Stimulated activated CD4-positive, alpha-beta T cell treated with anti-CD3 and anti-CD28 coated beads, Interleukin-2, amount 100 ng/mL, for 24 hours (primary cell): ENCODE measurements around the gene B3GAT3.
A peak's percentile ranks its signal among the peaks of the same experiment; 100 is the strongest.
"Not testable (repeated sequence)": the region's sequence is repeated elsewhere in the genome, so short reads cannot be mapped to it uniquely, and the experiment has no call there.

Source experiments
- DNase-seq, 2 donors: peaks; one replicate each; pipeline ENCODE4 v3.0.0-alpha.2; 2020

B3GAT3 gene

GRCh38 chr11:62603776-62604299 lies 17.9 kb downstream of the B3GAT3 start:
- DNase-seq = no peak

GRCh38 chr11:62603072-62603408 lies 18.7 kb downstream of the B3GAT3 start:
- no peak for DNase-seq

GRCh38 chr11:62602141-62603071 lies 19.4 kb downstream of the B3GAT3 start:
- peak in 1 of 2 donors; percentile 44 for DNase-seq

- DNase-seq = peak; percentile 100
These were observed 20.2 kb downstream of the B3GAT3 start, which contains the start of gene MTA2 for GRCh38 chr11:62601372-62602140. Gene MTA2 (minus strand): TSS chr11:62601865. CDS start chr11:62601450, 415 bp downstream.

- DNase-seq = peak; percentile 67
These were observed 20.7 kb downstream of the B3GAT3 start for GRCh38 chr11:62601122-62601371.

- DNase-seq = no peak
These were observed 21.2 kb downstream of the B3GAT3 start for GRCh38 chr11:62600367-62601121.

GRCh38 chr11:62599901-62600300 lies 21.9 kb downstream of the B3GAT3 start:
- DNase-seq = peak in 1 of 2 donors; percentile 34

- peak; percentile 93 to 96 for DNase-seq
These were observed 22.6 kb downstream of the B3GAT3 start for GRCh38 chr11:62599069-62599696.

GRCh38 chr11:62595124-62595523 lies 26.7 kb downstream of the B3GAT3 start:
- no peak for DNase-seq

GRCh38 chr11:62593434-62594044 lies 28.2 kb downstream of the B3GAT3 start:
- peak; percentile 82 to 83 for DNase-seq

GRCh38 chr11:62592989-62593421 lies 28.8 kb downstream of the B3GAT3 start:
- DNase-seq = no peak

GRCh38 chr11:62592146-62592815 lies 29.5 kb downstream of the B3GAT3 start:
- no peak for DNase-seq

GRCh38 chr11:62591448-62592145 lies 30.2 kb downstream of the B3GAT3 start, which contains the start of gene TUT1:
Gene TUT1 (minus strand): TSS chr11:62591523. CDS start chr11:62591485, 38 bp downstream.
- peak; percentile 93 to 94 for DNase-seq

- DNase-seq = peak in 1 of 2 donors; percentile 38
These were observed 32.7 kb downstream of the B3GAT3 start for GRCh38 chr11:62588966-62589637.

GRCh38 chr11:62585356-62585755 lies 36.4 kb downstream of the B3GAT3 start:
- not testable (repeated sequence) for DNase-seq

GRCh38 chr11:62581735-62582134 lies 40.1 kb downstream of the B3GAT3 start:
- not testable (repeated sequence) for DNase-seq

GRCh38 chr11:62580959-62581715 lies 40.6 kb downstream of the B3GAT3 start:
- no peak for DNase-seq

- no peak for DNase-seq
These were observed 42.5 kb downstream of the B3GAT3 start for GRCh38 chr11:62579252-62579651.

- no peak for DNase-seq
These were observed 43.2 kb downstream of the B3GAT3 start for GRCh38 chr11:62578541-62578940.
